Measurements from ENCODE around the gene DOCK8.
A peak's percentile ranks its signal among the peaks of the same experiment; 100 is the strongest.

DNA sequence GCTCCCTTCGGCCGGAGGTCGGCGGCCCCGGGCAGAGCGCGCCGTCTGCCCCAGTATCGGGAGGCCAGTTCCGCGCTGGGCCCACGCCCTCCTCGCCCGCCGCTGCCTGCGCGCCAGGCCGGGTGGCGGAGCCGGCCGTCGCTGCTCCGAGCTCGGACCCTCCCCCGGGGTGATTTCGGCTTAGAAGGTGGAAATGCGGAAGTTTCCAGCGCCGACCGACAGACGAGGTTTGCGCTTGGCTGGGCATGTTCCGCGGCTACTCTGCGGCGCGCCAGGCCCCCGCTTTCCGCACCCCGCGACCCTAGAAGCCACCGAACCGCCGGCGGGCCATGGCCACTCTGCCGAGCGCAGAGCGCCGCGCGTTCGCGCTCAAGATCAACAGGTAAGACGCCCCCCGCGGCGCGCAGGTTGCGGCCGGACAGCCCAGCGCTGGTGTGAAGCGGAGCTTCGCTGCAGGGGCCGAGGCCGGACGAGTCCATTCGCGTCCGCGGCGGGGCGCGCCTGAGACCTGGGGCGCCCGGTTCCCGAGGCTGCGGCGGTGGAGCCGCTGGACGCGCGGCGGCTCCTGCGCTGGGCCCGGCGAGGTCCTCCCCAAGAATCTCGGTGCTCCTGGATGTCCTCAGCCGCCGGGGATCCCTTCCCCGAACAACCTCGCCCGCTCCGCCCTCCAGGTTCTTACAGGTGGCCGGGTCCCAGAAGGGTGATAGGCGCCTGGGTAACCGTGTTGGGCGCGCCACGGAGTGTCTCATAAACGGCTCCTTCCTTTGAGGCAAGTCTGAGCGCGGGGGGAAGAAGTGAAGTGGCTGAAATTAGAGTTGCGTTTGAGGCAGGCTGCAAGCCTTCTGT is at the start of gene DOCK8:
- TF ChIP-seq, protein P1, sequence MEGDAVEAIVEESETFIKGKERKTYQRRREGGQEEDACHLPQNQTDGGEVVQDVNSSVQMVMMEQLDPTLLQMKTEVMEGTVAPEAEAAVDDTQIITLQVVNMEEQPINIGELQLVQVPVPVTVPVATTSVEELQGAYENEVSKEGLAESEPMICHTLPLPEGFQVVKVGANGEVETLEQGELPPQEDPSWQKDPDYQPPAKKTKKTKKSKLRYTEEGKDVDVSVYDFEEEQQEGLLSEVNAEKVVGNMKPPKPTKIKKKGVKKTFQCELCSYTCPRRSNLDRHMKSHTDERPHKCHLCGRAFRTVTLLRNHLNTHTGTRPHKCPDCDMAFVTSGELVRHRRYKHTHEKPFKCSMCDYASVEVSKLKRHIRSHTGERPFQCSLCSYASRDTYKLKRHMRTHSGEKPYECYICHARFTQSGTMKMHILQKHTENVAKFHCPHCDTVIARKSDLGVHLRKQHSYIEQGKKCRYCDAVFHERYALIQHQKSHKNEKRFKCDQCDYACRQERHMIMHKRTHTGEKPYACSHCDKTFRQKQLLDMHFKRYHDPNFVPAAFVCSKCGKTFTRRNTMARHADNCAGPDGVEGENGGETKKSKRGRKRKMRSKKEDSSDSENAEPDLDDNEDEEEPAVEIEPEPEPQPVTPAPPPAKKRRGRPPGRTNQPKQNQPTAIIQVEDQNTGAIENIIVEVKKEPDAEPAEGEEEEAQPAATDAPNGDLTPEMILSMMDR (IDR thresholded peaks at IDR 0.05) = peak in 1 of 3 donors; percentile 45
- peak in 2 of 3 donors; percentile 13 to 66 for TF ChIP-seq POLR2AphosphoS5 (IDR thresholded peaks at IDR 0.05)
